T-helper 1 cell (primary cell): ENCODE data around the gene ATP6V0A1.
A peak's percentile ranks its signal among the peaks of the same experiment; 100 is the strongest.
"Not testable (repeated sequence)": the region's sequence is repeated elsewhere in the genome, so short reads cannot be mapped to it uniquely, and the experiment has no call there.

Source experiments
- DNase-seq, 5 donors: peaks; one replicate each; pipeline ENCODE4 v3.0.0-alpha.2; 2012 to 2020

The ATP6V0A1 gene

GRCh38 chr17:42519546-42520491 lies 61.1 kb downstream of the ATP6V0A1 start:
- no peak for DNase-seq

- no peak for DNase-seq
Observed at GRCh38 chr17:42520540-42520951, 61.9 kb downstream of the ATP6V0A1 start.

- no peak for DNase-seq
Observed at GRCh38 chr17:42521036-42521435, 62.4 kb downstream of the ATP6V0A1 start.

GRCh38 chr17:42521666-42522262 lies 63.1 kb downstream of the ATP6V0A1 start:
- DNase-seq, result no peak

- DNase-seq, result no peak
Observed at GRCh38 chr17:42522263-42522790, 63.6 kb downstream of the ATP6V0A1 start.

GRCh38 chr17:42522798-42523278 lies 64.2 kb downstream of the ATP6V0A1 start:
- no peak for DNase-seq

- no peak for DNase-seq
Observed at GRCh38 chr17:42525221-42525620, 66.5 kb downstream of the ATP6V0A1 start.

GRCh38 chr17:42526031-42526444 lies 67.4 kb downstream of the ATP6V0A1 start:
- no peak for DNase-seq

- no peak for DNase-seq
Observed at GRCh38 chr17:42527932-42528331, 69.3 kb downstream of the ATP6V0A1 start.

- DNase-seq, result no peak
Observed at GRCh38 chr17:42529061-42529460, 70.4 kb downstream of the ATP6V0A1 start.

- DNase-seq, result no peak
Observed at GRCh38 chr17:42530952-42531454, 72.3 kb downstream of the ATP6V0A1 start.

GRCh38 chr17:42531455-42532354 lies 73.0 kb downstream of the ATP6V0A1 start:
- peak; percentile 31 to 55 (median 43) for DNase-seq

- DNase-seq, result no peak
Observed at GRCh38 chr17:42535155-42536047, 76.7 kb downstream of the ATP6V0A1 start.

GRCh38 chr17:42536048-42536371 lies 77.3 kb downstream of the ATP6V0A1 start, which contains the start of gene NAGLU:
Gene NAGLU (plus strand): TSS chr17:42536241. CDS start chr17:42536273, 32 bp downstream.
- DNase-seq, result peak; percentile 65 to 84 (median 71)

GRCh38 chr17:42536372-42537155 lies 77.9 kb downstream of the ATP6V0A1 start:
- DNase-seq, result peak; percentile 49 to 82 (median 60)

GRCh38 chr17:42537156-42537805 lies 78.6 kb downstream of the ATP6V0A1 start:
- DNase-seq, result no peak

GRCh38 chr17:42537826-42538451 lies 79.3 kb downstream of the ATP6V0A1 start:
- no peak for DNase-seq

- DNase-seq, result no peak
Observed at GRCh38 chr17:42538482-42538881, 79.8 kb downstream of the ATP6V0A1 start.

GRCh38 chr17:42540558-42540957 lies 81.9 kb downstream of the ATP6V0A1 start:
- DNase-seq, result not testable (repeated sequence)
